NK-92 treated with Interleukin-12 subunit alpha and Interleukin-12 subunit beta, amount 100 ng/mL, for 24 hours (cell line): Measurements from ENCODE around the gene PPP2R3B.
"Not testable (repeated sequence)": the region's sequence is repeated elsewhere in the genome, so short reads cannot be mapped to it uniquely, and the experiment has no call there.

Source experiments
- DNase-seq: peaks from one replicate; lab custom pipeline; 2025; lab: John Stamatoyannopoulos, UW

The PPP2R3B gene

DNA sequence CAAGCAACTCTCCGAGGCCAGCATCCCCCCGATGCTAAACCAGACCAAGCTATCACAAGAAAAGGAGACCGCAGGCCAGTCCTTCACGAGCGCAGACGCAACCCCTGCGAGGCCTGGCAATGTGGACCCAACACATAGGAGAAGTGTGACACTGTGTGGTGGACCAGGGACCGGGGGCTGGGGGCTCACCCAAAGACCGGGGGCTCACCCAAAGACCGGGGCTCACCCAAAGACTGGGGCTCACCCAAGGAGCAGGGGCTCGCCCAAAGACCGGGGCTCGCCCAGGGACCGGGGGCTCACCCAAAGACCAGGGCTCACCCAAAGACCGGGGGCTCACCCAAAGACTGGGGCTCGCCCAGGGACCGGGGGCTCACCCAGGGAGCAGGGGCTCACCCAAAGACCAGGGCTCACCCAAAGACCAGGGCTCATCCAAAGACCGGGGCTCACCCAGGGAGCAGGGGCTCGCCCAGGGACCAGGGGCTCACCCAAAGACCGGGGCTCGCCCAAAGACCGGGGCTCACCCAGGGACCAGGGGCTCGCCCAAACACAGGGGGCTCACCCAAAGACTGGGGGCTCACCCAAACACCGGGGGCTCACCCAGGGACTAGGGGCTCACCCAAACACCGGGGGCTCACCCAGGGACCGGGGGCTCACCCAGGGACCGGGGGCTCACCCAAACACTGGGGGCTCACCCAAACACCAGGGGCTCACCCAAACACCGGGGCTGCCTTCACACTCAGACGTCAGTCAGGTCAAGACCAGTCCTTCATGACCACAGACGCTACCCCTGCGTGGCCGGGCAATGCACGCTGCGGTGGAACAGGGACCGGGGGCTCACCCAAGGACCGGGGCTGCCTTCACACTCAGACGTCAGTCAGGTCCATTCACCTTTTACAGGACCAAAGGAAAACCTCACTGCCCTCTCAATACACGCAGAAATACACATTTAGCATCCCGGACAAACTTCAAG, 32.9 kb downstream of the PPP2R3B start:
- DNase-seq, result no peak

DNA sequence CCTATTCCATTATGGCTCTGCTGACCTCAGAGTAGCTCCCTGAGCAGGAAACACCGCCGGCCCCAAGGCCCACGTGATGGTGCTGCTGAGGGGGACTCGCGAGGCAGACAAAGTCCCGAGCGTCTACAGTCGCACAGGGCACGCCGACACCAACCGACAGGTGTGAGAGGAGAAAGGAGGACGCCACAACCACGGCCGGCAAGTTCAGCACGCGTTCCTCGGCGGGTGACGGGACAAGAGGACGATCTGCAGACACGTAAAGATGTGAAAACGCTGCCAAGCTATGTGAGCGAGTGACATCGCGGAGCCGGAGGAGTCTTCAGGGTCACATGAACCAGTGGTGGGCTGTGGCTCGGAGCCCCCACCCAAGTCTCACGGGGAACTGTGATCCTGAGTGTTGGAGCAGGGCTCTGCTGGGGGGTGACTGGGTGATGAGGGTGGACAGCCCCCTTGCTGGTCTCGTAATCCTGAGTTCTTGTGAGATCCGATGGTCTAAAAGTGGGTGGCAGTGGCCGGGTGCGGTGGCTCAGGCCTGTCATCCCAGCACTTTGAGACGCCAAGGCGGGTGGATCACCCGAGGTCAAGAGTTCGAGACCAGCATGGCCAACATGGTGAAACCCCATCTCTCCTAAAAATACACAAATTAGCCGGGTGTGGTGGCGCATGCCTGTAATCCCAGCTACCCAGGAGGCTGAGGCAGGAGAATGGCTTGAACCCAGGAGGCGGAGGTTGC, 34.0 kb downstream of the PPP2R3B start:
- no peak for DNase-seq

- no peak for DNase-seq
Observed at GRCh38 chrX:352181-352580, 34.5 kb downstream of the PPP2R3B start.

- no peak for DNase-seq
Observed at GRCh38 chrX:351736-352135, 35.0 kb downstream of the PPP2R3B start.

- DNase-seq, result not testable (repeated sequence)
Observed at GRCh38 chrX:351324-351641, 35.4 kb downstream of the PPP2R3B start.

DNA sequence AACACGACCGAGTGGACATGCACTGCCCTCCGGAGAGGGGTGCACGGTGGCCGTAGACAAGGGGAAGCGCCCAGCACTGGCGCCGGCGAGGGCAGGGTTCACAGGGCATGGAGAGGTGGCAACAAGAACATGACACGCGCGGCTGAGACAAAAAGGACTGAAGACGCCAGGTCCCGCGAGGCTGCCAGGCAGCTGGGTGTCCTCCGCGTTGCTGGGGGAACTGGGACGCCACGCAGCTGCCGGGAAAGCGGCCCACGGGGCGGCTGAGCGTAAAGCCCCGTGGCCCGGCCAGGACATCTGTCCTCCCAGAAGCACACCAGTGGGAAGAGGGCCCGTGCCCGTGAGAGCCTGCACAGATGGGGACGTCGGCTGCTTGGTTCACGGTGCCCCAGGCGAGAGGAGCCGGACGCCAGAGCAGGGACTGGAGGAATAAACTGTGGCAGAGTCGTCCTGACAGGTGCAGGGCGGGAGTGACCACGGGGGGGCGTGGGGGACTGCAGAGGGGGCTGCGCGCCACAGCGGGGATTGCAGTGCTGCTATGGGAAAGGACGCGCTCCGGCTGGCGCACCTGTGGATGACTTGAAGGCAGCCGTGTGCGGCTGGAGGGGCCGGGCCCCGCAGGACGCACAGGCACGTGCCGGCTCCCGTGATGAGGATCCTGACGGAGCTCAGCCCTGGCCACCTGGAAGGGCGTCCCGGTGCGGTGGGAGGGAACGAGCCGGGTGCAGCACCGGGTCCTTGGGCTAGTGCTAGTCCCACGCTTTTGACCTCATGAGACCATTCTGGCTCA, 36.0 kb downstream of the PPP2R3B start:
- no peak for DNase-seq

- no peak for DNase-seq
Observed at GRCh38 chrX:350148-350533, 36.6 kb downstream of the PPP2R3B start.

- no peak for DNase-seq
Observed at GRCh38 chrX:349702-350101, 37.0 kb downstream of the PPP2R3B start.

DNA sequence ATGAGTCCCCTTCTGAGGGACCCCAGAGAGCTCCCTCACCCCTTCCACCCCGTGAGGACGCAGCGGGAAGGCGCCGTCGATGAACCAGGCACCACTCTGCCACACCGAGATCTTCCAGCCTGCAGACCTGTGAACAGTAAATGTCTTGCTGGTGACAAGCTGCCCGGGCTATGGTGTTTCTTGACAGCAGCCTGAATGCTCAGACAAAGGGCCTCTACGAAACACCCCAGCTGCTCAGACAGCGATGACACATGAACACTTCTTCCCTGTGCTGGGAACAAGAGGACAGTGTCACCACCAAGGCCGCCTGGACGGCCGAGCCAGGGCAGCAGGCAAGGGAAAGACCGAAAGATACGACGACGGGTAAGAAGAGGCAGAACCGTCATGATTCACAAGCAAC, 37.5 kb downstream of the PPP2R3B start:
- DNase-seq, result no peak

DNA sequence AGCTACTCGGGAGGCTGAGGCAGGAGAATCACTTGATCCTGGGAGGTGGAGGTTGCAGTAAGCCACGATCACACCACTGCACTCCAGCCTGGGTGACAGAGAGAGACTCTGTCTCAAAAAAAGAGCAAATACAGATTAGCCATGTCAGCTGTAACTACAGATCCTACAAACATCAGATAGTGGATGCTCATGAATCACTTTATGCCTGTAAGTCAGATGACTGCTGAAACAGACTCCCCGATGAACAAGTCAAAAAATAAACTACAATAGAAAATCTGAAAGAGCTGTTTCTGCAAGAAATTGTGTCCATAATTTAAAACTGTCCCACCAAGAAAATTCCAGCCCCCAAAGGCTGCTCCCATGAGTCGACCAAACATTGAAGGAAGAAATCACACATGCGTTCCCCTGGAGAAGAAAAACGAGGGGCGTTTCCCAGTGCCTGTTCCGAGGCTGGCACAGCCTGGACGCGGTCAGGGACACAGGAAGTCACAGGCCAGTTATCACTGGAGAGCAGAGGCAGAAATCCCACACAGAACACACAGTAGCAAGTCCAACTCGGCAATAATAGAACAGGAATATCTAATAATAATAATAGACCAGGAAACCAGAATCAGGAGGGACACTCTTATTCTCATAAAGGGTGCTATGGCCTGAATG, 38.1 kb downstream of the PPP2R3B start:
- DNase-seq, result no peak

DNA sequence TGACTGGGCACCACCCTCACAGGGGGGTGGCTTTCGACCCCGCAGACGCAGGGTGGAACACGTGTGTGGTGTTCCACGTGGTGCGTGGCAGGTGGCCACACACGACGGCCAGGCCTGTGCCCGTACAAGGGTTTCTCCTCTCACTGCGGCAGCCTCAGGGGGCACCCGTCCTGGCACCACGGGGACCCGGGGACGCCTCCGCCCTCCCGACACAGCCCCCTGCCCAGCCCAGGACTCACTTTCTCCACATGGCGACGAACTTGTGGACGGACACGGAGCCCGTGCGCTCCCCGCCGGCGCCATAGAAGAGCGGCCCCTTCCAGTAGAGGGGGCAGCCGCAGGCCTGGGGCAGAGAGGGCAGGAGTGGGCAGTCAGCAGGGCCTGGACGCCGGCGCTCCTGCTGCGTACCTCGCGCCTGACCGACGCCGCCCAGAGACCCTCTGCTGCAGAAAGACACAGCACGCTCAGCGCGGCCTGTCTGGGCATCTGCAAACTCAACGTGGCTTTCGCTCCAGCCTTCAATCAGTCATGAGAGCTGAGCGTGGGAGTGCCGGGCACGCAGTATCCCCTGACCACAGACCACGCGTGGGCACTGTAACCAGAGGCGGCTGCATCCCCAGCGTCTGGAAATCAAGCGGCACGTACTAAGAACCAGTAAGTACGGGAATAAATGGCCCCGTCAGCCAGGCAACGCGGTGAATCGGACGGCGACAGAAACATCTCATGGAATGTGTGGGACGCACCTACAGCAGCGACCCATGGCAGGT, 39.2 kb downstream of the PPP2R3B start:
- DNase-seq, result no peak

DNA sequence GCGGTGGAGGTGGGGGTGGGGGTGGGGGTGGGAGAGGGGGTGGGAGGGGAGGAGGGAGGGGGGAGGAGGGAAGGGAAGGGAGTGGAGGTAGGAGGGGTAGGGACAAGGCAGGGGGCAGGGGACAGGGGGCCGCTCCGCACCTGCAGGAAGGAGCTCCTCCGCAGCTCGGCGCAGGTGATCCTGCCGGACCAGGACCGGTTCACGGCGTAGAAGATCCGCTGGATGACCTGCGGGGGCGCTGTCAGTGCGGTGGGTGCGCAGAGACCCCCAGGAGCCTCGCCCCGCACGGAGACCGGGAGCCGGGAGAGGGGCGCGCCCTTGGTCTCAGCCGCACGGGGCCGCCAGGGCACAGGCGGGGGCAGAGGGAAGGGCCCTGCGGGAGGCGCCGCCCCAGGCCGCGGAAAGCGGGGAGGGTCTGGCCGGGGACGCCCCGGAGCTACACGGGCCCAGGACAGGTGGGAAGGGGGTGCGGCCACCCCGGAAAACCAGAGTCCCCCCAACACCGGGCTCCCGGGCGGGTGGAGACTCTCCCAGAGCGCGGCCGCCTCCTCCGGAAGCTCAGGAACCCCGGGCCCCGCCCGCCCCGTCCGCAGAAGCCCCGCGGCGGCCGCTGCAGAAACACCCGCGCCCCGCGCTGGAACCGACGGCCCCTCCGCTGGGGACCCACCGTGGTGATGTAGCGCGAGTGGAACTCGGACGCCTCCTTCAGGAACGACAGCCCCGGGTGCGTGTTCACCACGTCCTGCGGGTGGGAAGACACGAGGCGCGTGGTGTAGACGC, 40.5 kb downstream of the PPP2R3B start:
- no peak for DNase-seq

DNA sequence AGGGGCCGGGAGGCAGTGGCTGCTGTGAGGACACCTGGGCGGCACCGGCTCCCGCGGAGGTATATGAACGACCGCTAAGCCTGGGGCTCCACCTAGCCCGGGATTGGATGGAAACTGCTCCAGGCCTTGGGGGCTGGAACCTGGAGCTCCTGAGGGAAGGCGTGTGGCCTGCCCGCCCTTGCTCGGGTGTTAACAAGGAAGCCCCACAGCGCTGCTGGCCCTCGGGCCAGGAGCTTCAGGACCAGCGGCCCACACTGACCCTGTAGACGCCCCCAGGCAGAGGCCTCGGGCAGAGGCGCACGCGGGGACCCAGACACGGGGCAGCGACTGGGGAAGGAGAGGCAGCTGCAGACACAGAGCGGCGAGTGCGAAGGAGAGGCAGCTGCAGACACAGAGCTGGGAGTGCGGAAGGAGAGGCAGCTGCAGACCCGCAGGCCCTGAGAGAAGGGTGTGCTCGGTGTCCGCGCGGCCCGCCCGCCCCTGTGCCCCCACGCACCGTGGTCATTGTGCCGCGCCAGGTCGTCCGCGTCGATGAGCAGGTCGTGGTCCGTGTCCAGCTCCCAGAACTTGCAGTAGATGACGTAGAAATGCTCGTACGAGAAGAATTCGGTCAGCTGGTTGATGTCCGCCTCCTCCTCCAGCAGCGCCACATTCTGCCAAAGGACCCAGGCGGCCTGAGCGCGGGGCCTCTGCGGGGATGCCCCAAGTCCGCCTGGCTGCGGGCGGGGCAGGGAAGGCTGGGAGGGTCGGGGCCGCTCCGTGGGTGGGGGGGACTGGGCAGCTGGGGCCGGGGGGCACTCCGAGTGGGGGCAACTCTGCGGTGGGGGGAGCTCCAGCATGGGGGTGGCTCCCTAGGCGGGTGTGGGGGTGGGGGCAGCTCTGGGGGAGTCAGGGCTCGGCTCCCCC, 41.4 kb downstream of the PPP2R3B start:
- no peak for DNase-seq

DNA sequence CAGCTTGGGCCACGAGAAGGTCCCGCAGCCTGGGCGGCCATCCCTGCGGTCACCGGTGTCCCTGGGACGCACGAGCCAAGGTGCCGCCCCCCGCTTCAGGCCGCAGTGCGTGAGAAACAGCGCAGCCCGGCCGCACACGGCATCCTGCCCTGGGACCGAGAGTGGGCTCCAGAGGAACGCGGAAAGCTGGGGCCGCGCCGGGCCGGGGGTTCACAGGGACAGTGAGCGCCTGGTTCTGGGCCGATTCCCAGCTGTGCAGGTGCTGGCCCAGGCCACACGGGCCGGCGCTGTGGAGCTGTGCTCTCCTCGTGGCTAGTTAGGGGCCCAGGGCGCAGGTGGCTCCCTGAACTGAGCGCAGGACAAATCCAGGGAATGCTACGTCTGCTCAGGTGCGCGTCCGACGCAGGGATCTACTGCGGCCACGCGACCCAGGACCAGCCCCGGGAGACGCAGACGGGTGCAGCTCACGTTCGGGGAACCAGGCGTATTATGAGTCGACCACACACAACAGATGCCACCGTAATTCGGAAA, 42.3 kb downstream of the PPP2R3B start:
- no peak for DNase-seq

DNA sequence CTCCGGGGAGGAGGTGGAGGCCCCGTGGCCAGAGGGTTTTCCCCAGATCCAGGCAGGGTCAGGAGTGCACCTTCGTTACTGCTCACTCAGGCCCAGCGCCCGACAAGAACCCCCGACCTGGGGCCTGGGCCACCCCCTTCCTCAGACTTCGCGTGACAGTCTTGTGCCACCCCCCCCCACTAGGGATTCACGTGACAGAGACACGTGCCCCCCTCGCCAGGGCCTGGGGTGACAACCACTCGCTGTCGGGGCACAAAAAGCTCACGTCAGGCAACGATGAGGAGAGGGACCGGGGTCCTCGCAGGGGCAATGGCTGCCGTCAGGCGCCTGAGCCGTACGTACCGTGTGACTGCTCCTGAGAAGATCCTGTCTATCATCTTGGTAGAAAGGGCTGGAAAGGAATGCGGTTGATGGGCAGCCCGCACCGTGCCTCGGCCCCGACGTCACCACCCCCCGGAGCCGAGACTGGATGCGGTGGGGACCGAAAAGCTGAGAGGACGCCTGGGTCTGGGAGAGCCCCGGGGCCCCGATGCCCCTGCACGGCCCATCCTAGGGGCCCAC, 45.1 kb downstream of the PPP2R3B start:
- no peak for DNase-seq

- DNase-seq, result no peak
Observed at GRCh38 chrX:340641-341423, 45.9 kb downstream of the PPP2R3B start.

DNA sequence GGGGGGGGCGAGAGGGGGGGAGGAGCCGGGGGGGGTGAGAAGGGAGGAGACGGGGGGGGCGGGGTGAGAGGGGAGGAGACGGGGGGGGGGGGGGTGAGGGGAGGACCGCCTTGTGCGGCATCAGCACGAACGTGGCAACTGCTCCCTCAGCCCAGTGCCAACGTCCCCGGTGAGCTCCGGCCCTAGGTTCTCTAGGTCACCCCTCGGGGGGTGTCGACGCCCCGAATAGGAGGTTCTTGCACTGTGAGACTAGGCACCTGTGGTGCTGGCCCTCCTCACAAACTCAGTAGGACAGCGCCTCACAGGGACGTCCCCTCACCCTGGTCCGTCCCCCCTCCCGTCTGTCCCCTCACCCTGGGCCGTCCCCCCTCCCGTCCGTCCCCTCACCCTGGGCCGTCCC, 46.6 kb downstream of the PPP2R3B start:
- DNase-seq, result no peak

- no peak for DNase-seq
Observed at GRCh38 chrX:338836-339400, 47.8 kb downstream of the PPP2R3B start.
